GM12878 (cell line): Measurements from ENCODE around the gene CD163L1. TPM values are rescaled to one million over a fixed set of nuclear protein-coding genes. Genes with fewer than 3 reads are reported as not detected.

Experiments
- BCLAF1 ChIP-seq: fragments of 450-650 bp; IDR thresholded peaks from 2 replicates; pipeline ENCODE4 v1.6.1; 2017; ENCODE audit warnings: antibody characterized with exemption, mild to moderate bottlenecking, moderate library complexity
- CHD2 ChIP-seq: IDR thresholded peaks from 2 replicates; pipeline ENCODE4 v1.6.1; 2011; ENCODE audit warnings: low read depth, low read length, improper control_type of control experiment, borderline replicate concordance
- CREB1 ChIP-seq: IDR thresholded peaks from 2 replicates; pipeline ENCODE4 v1.6.1; 2012; ENCODE audit warnings: low read depth, mild to moderate bottlenecking, inconsistent platforms
- CUX1 ChIP-seq: IDR thresholded peaks from 2 replicates; pipeline ENCODE4 v1.6.1; 2012; ENCODE audit warnings: improper control_type of control experiment, low read depth, low read length; ENCODE audit not compliant: insufficient replicate concordance
- E2F4 ChIP-seq: IDR thresholded peaks from 2 replicates; pipeline ENCODE4 v1.6.1; 2012; ENCODE audit warnings: low read depth, low read length, improper control_type of control experiment
- ETV6 ChIP-seq, 2 experiments: fragments of 450-650 bp in 1 of 2; IDR thresholded peaks in 1 of 2; conservative IDR thresholded peaks in 1 of 2; 2 replicates each; pipeline ENCODE4 v1.6.1; 2014; ENCODE audit warnings: antibody characterized with exemption in 1 of 2, borderline replicate concordance in 1 of 2, low read depth in 1 of 2, mild to moderate bottlenecking in 1 of 2, moderate library complexity in 1 of 2
- HCFC1 ChIP-seq: fragments of 150-350 bp; IDR thresholded peaks from 2 replicates; pipeline ENCODE4 v1.6.1; 2014; ENCODE audit warnings: low read length
- IKZF1 ChIP-seq: fragments of 450-650 bp; conservative IDR thresholded peaks from 2 replicates; pipeline ENCODE4 v1.6.1; 2017; ENCODE audit warnings: antibody characterized with exemption, mild to moderate bottlenecking
- MYC ChIP-seq: IDR thresholded peaks from 2 replicates; pipeline ENCODE4 v1.6.1; 2011; ENCODE audit warnings: mild to moderate bottlenecking, low read length, moderate library complexity, inconsistent platforms; ENCODE audit not compliant: insufficient read depth, insufficient replicate concordance, insufficient read length, severe bottlenecking
- NR2C2 ChIP-seq: IDR thresholded peaks from 2 replicates; pipeline ENCODE4 v1.6.1; 2011; ENCODE audit warnings: borderline replicate concordance, low read depth; ENCODE audit not compliant: control insufficient read depth, insufficient read length
- SP1 ChIP-seq: IDR thresholded peaks from one replicate; pipeline ENCODE4 v1.6.1; 2011; ENCODE audit warnings: low read depth, low read length
- YY1 ChIP-seq: IDR thresholded peaks from 2 replicates; pipeline ENCODE4 v1.6.1; 2011; ENCODE audit warnings: low read depth, mild to moderate bottlenecking, low read length
- polyA plus RNA-seq, 11 experiments: library from polyadenylated mRNA; depleted of rRNA in 4 of 11; unstranded in 6 of 11; stranded (reverse) in 5 of 11; fragments of >200 nt; fragmentation: Nextera tagmentation in 4 of 11; fragmentation: Illumina TruSeq in 1 of 11; extraction: Ambion mirVana in 4 of 11; extraction: Trizol in 1 of 11; gene quantifications; 1 replicate in 1 of 11; 2 replicates in 10 of 11; pipeline versions ENCODE4 v1.2.1 to v1.2.3, GENCODE V29; 2011 to 2016; ENCODE audit warnings: inconsistent platforms in 2 of 11, missing spikeins in 2 of 11, low read depth in 1 of 11
- total RNA-seq, 4 experiments: library from RNA; depleted of rRNA in 3 of 4; stranded (reverse); fragments of >200 nt in 3 of 4; fragmentation: Illumina TruSeq in 1 of 4; extraction: Trizol in 1 of 4; gene quantifications; 2 replicates each; pipeline versions ENCODE4 v1.2.1 to v1.2.3, GENCODE V29; 2013 to 2021
- TF ChIP-seq, protein P1 (sequence below): fragments of 150-350 bp; IDR thresholded peaks from 2 replicates; pipeline ENCODE4 v1.6.1; 2014; ENCODE audit warnings: mild to moderate bottlenecking, low read depth, low read length
- TF ChIP-seq, protein P2 (sequence below): fragments of 450-650 bp; IDR thresholded peaks from 2 replicates; pipeline ENCODE4 v1.6.1; 2016; ENCODE audit warnings: mild to moderate bottlenecking, moderate library complexity, borderline replicate concordance

The CD163L1 gene
- total and polyA plus RNA-seq, 10 of the 15 experiments (the other 5 are each of a cell fraction or from before 2014, with no cell fraction given): 0.49 to 2.9 (median 1.6) TPM; not detected in 1

DNA sequence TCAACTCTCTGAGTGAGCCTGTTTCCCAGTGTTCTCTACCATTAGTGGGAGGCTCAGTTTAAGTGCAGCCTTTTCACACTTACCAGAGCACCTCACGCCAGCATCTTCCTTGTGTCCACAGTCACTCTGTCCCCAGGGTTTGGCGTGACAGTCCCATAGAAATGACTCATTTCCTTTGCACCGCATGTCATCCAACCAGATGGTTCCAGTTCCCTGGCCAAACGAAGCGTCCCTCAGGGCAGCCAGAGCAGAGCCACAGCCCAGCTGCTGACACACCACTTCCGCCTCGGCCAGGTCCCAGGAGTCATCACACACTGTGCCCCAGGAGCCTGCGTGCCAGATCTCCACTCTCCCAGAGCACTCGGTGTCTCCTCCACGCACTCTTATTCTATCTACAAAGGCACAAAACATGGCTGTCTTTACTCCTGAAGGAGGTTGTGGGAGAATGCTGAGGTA lies 74.7 kb downstream of the CD163L1 start (continued):
- TF ChIP-seq YY1 (no peak), SP1 (no peak), NR2C2 (no peak), BCLAF1 (no peak), E2F4 (no peak), CREB1 (peak; percentile 56; the same call in 1 of the 2 replicates), CHD2 (0 out of 2 replicates have a peak, but pooled peaks have one; percentile 15), HCFC1 (no peak), IKZF1 (peak; percentile 56), CUX1 (no peak), ETV6 (conservative IDR thresholded peaks at IDR 0.05 in 1 of 2, IDR thresholded peaks at IDR 0.05 in 1 of 2; ENCODE audit: borderline replicate concordance in 1 of 2, low read depth in 1 of 2) (no peak), MYC (no peak)
- TF ChIP-seq, protein P1, sequence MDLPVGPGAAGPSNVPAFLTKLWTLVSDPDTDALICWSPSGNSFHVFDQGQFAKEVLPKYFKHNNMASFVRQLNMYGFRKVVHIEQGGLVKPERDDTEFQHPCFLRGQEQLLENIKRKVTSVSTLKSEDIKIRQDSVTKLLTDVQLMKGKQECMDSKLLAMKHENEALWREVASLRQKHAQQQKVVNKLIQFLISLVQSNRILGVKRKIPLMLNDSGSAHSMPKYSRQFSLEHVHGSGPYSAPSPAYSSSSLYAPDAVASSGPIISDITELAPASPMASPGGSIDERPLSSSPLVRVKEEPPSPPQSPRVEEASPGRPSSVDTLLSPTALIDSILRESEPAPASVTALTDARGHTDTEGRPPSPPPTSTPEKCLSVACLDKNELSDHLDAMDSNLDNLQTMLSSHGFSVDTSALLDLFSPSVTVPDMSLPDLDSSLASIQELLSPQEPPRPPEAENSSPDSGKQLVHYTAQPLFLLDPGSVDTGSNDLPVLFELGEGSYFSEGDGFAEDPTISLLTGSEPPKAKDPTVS: no peak
- TF ChIP-seq, protein P2, sequence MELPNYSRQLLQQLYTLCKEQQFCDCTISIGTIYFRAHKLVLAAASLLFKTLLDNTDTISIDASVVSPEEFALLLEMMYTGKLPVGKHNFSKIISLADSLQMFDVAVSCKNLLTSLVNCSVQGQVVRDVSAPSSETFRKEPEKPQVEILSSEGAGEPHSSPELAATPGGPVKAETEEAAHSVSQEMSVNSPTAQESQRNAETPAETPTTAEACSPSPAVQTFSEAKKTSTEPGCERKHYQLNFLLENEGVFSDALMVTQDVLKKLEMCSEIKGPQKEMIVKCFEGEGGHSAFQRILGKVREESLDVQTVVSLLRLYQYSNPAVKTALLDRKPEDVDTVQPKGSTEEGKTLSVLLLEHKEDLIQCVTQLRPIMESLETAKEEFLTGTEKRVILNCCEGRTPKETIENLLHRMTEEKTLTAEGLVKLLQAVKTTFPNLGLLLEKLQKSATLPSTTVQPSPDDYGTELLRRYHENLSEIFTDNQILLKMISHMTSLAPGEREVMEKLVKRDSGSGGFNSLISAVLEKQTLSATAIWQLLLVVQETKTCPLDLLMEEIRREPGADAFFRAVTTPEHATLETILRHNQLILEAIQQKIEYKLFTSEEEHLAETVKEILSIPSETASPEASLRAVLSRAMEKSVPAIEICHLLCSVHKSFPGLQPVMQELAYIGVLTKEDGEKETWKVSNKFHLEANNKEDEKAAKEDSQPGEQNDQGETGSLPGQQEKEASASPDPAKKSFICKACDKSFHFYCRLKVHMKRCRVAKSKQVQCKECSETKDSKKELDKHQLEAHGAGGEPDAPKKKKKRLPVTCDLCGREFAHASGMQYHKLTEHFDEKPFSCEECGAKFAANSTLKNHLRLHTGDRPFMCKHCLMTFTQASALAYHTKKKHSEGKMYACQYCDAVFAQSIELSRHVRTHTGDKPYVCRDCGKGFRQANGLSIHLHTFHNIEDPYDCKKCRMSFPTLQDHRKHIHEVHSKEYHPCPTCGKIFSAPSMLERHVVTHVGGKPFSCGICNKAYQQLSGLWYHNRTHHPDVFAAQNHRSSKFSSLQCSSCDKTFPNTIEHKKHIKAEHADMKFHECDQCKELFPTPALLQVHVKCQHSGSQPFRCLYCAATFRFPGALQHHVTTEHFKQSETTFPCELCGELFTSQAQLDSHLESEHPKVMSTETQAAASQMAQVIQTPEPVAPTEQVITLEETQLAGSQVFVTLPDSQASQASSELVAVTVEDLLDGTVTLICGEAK: no peak
